ENCODE data around the gene RRAS.

The RRAS gene

DNA sequence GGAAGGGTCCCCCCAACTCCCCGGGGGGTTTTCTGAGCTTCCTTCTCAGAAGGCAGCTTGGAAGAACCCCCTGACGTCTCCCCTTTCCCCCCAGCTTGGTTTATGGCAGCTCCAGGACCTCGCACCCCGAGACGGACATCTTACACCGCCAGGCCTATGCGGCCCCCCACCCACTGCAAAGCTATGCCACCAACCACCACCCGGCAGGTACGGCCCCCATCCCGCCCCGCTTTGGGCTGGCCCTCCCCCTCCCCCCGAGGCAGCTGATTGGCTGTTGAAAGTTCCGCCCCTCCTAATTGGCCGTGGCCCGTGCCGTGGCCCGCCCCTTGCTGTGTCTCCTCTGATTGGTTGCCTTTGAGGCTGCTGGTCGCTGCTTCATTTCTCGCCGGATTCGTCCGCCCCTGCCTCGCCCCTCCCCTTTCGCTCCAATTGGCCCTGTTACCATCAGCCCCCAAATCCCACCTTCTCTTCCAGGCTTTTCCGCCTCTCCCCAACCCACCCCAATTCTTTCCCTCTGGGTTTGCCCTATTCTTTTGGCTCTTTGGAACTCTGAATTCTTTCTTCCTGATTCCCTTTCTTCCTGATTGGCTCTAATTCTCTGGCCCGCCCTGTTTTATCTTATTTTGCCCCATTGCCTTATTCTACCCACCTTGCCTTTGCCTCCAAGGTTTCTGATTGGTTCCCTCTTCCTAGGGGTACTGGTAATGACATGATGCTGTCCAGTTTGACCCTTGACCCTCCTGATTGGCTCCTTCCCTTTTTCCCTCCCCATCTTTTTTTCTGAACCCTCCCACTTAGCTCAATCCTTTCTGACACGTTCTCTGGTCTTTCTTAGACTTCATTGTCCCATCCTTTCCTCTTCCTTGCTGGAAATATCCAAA, 46.5 kb downstream of the RRAS start:
- peak; percentile 95 for DNase-seq

DNA sequence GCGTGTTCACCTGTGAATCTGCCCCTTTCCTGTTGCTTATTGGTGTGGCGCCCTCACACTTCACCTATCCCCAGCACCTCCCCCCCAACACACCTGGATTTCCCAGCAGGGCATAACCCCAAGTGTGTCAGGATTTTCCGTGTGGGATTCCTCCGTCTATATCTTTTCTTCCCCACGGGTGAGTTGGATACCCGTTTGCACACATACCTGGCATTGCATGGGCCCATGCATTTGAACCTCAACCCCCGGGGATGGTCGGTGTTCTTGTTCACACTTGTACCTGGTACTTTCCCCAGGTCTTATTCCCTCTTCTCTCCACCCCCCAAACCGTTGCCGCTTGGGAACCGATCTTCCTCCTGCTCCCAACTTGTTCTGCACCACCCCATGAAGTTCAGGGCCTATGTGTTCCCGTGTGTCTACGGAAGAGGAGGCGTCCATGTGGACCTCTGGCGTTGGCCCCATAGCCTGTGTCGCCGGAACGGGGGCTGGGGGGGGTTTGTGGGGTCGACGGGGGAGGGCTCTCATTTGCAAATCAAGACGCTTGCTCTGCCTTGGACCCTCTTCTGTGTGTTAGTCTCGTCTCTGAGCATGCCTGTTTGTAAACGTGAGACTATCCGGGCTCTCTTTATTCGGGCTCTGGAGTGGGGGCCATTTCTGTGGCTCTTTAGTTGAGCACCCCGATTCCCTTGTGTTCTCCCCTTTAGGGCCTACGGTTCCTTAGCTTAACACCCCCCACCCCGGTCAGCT, 47.3 kb downstream of the RRAS start:
- DNase-seq: peak; percentile 16

DNA sequence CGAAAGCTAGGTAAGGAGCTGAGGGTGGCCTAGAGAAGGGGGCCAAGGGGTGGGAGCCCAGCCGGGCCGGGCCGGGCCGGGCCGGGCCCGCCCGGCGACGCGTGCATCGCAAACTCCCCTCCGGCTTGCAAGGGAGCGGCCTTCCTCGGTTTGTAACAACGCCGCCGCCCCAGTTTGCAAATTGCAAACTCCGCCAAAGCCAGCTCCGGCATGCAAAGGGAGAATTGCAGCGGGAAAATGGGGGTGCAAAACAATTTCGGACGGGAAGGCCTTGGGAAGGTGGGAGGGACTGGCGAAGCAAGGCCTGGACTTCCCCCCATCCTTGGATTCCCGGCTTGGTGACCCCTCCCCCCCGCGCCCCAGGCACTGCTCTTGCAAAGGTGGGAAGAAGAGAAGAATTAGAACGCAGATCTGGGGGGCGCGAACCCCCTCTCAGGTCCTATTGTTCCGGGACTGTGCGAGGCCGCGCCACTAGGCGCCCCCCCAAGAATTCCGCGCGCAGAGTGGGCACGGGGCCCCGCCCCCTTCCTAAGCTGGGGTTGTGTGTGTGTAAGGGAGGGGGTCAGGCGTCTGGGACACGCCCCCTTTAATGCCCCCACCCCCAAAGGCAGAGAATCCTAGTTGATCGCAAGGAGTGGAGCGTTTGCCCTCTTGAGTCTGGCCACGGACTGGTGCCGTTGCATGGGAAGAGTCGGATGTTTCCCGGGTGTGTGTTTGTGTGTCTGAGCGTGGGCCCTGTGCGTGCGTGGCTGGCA, 48.0 kb downstream of the RRAS start:
- peak; percentile 46 for DNase-seq

GRCh38 chr19:49590971-49591730, 48.8 kb downstream of the RRAS start, which contains the start of gene PRR12:
Gene PRR12 (plus strand): TSS chr19:49591182. CDS start chr19:49591655, 473 bp downstream.
- peak; percentile 84 for DNase-seq

GRCh38 chr19:49590071-49590970, 49.6 kb downstream of the RRAS start:
- peak; percentile 98 for DNase-seq

- no peak for DNase-seq
These were observed 50.4 kb downstream of the RRAS start for GRCh38 chr19:49589502-49589905.

GRCh38 chr19:49588365-49589122, 51.4 kb downstream of the RRAS start:
- peak; percentile 39 for DNase-seq

DNA sequence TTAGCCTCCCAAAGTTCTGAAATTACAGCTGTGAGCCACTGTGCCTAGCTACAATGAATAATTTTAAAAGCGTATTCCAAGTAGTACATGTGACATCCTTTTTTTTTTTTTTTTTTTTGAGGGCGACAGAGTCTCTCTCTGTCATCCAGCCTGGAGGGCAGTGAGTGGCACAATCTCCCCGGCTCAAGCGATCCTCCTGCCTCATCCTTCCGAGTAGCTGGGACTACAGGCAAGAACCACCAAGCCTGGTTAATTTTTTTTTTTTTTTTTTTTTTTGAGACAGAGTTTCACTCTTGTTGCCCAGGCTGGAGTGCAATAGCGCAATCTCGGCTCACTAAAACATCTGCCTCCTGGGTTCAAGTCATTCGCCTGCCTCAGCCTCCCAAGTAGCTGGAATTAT, 52.7 kb downstream of the RRAS start:
- no peak for DNase-seq
